Measurements from ENCODE around the gene DOK7. TPM values are rescaled to one million over a fixed set of nuclear protein-coding genes. Genes with fewer than 3 reads are reported as not detected.
A peak's percentile ranks its signal among the peaks of the same experiment; 100 is the strongest.

DOK7 gene
- total and polyA plus RNA-seq, 7 donors: 0.85 to 1.9 (median 1.2) TPM; not detected in 4

- TF ChIP-seq EP300 (IDR thresholded peaks at IDR 0.05) (no peak), POLR2A (IDR thresholded peaks at IDR 0.05) (no peak)
- TF ChIP-seq, protein P1, sequence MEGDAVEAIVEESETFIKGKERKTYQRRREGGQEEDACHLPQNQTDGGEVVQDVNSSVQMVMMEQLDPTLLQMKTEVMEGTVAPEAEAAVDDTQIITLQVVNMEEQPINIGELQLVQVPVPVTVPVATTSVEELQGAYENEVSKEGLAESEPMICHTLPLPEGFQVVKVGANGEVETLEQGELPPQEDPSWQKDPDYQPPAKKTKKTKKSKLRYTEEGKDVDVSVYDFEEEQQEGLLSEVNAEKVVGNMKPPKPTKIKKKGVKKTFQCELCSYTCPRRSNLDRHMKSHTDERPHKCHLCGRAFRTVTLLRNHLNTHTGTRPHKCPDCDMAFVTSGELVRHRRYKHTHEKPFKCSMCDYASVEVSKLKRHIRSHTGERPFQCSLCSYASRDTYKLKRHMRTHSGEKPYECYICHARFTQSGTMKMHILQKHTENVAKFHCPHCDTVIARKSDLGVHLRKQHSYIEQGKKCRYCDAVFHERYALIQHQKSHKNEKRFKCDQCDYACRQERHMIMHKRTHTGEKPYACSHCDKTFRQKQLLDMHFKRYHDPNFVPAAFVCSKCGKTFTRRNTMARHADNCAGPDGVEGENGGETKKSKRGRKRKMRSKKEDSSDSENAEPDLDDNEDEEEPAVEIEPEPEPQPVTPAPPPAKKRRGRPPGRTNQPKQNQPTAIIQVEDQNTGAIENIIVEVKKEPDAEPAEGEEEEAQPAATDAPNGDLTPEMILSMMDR (IDR thresholded peaks at IDR 0.05): no peak
- intact Hi-C loops (cut with DNase I): loop anchor here (5.0 to 10.0 kb wide), 2 partner anchors 237 to 334 kb away; no protein-coding TSS in a partner anchor
- Histone ChIP-seq H3K9me3 (no peaks in the 10 kb centered on the region), H3K4me3 (no peak within 1 kb of the TSS), H3K36me3 (no peaks in the 10 kb centered on the region), H3K4me1 (peaks cover 0 to 6% (median 0%) of the 10 kb centered on the region in 4 donors), H3K27me3 (peaks cover 0 to 3% (median 0%) of the 10 kb centered on the region in 3 donors), H3K27ac (no peak within 1 kb of the TSS)
- 46 to 82% methylated on average over 27 of the region's 27 CpGs for WGBS, 2 donors
- DNase-seq: no peak
Observed at GRCh38 chr4:3441501-3442459, 21.3 kb upstream of the DOK7 start, which contains the start of gene HGFAC. TSS of gene HGFAC (plus strand) at chr4:3441968. CDS start at chr4:3442002, 34 bp downstream.

- Histone ChIP-seq H3K4me1 (peaks cover 0 to 6% (median 0%) of the 10 kb centered on the region in 4 donors), H3K27me3 (peaks cover 0 to 3% (median 0%) of the 10 kb centered on the region in 3 donors), H3K4me3 (no peak overlapping the region), H3K27ac (no peak overlapping the region), H3K9me3 (no peaks in the 10 kb centered on the region), H3K36me3 (no peaks in the 10 kb centered on the region)
- WGBS, 2 donors: 57 to 78% methylated on average over 14 of the region's 14 CpGs
- intact Hi-C loops (cut with DNase I): loop anchor here (5.0 to 10.0 kb wide), 2 partner anchors 238 to 335 kb away; no protein-coding TSS in a partner anchor
- DNase-seq: no peak
- TF ChIP-seq EP300 (IDR thresholded peaks at IDR 0.05) (no peak), POLR2AphosphoS5 (IDR thresholded peaks at IDR 0.05) (no peak), POLR2A (IDR thresholded peaks at IDR 0.05) (no peak)
- TF ChIP-seq, protein P1 (IDR thresholded peaks at IDR 0.05): no peak
Observed at GRCh38 chr4:3442460-3442958, 20.6 kb upstream of the DOK7 start.

DNA sequence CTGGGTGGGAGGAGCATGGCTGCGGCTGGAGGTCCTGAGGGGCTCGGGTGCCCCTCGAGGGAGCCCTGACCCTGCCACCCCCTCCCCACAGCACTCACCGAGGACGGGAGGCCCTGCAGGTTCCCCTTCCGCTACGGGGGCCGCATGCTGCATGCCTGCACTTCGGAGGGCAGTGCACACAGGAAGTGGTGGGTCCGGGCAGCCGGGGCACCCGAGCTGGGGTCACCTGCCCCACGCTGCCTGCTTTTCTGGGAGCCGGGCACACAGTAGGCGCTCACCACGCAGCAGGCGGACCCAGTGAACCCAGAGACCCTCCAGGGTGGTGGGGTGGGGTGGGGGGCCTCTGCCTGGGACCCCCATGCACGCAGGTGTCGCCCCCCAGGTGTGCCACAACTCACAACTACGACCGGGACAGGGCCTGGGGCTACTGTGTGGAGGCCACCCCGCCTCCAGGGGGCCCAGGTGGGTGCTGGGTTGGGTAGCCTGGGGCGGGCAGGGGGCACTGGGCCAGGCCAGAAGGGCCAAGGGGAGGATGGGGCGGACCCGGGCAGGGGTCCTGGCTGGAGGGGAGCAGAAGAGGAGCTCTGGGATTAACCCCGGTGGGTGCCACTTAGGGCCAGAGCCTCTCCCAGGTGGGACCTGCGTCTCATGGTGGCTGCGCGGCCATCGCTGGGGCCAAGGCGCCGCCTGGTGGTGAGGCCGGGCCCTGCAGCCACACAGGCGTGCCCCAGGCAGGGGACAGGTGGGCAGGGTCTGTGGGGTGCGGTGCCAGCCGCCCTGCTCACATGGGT lies 20.0 kb upstream of the DOK7 start:
- DNase-seq: no peak
- no peak overlapping the region for H3K27ac ChIP-seq
- TF ChIP-seq POLR2AphosphoS5 (IDR thresholded peaks at IDR 0.05): no peak
- TF ChIP-seq, protein P1 (IDR thresholded peaks at IDR 0.05): peak; percentile 89 to 100 (median 98)
- H3K36me3 ChIP-seq: no peaks in the 10 kb centered on the region
- H3K4me1 ChIP-seq: peaks cover 0 to 6% (median 0%) of the 10 kb centered on the region in 4 donors
- no peaks in the 10 kb centered on the region for H3K9me3 ChIP-seq
- peaks cover 0 to 3% (median 0%) of the 10 kb centered on the region in 3 donors for H3K27me3 ChIP-seq
- no peak overlapping the region for H3K4me3 ChIP-seq
- intact Hi-C loops (cut with DNase I): loop anchor here (1.0 to 10.0 kb wide), 3 partner anchors 97 to 336 kb away; no protein-coding TSS in a partner anchor
- WGBS, 2 donors: 39 to 43% methylated on average over 36 of the region's 36 CpGs

GRCh38 chr4:3443750-3444309 lies 19.3 kb upstream of the DOK7 start:
- no peak overlapping the region for H3K4me3 ChIP-seq
- DNase-seq: no peak
- peaks cover 0 to 3% (median 0%) of the 10 kb centered on the region in 3 donors for H3K27me3 ChIP-seq
- H3K4me1 ChIP-seq: peaks cover 0 to 6% (median 0%) of the 10 kb centered on the region in 4 donors
- no peak overlapping the region for H3K27ac ChIP-seq
- 48 to 67% methylated on average over 17 of the region's 17 CpGs for WGBS, 2 donors
- TF ChIP-seq POLR2AphosphoS5 (IDR thresholded peaks at IDR 0.05): no peak
- TF ChIP-seq, protein P1 (IDR thresholded peaks at IDR 0.05): peak in 1 of 4 experiments; percentile 23
- no peaks in the 10 kb centered on the region for H3K36me3 ChIP-seq
- intact Hi-C loops (cut with DNase I): loop anchor here (1.0 to 10.0 kb wide), 3 partner anchors 98 to 337 kb away; no protein-coding TSS in a partner anchor
- no peaks in the 10 kb centered on the region for H3K9me3 ChIP-seq

All from sigmoid colon (tissue), 7 donors.